Posterior vena cava (tissue), 2 donors: ENCODE results near the gene WFIKKN1. TPM values are rescaled to one million over a fixed set of nuclear protein-coding genes. Genes with fewer than 3 reads are reported as not detected.
A peak's percentile ranks its signal among the peaks of the same experiment; 100 is the strongest.

Source experiments
- DNase-seq: peaks from one replicate; pipeline ENCODE4 v3.0.0-alpha.2; 2020; ENCODE audit warnings: low spot score
- intact Hi-C, 2 donors: fragments of 100-400 bp; cut with DNase I; formaldehyde crosslinking; loops; one replicate each; pipeline versions ENCODE4 v1.14.1 to v1.14.2; 2022 to 2023
- total RNA-seq, 2 donors: library from RNA; stranded (reverse); fragmentation: NEBNext Ultra II Directional; extraction: Animal tissue kit (Norgen Biotek cat#: 25700); gene quantifications; one replicate each; pipeline ENCODE4 v1.2.1, GENCODE V29; 2021
- donor health status: DM: yes; HTN: yes; CAD: no.
- donor health status: DM: yes; HTN: yes; CAD: no.

Gene WFIKKN1
- total RNA-seq, 2 donors from 2014 or later: 0.14 TPM

- peak; percentile 77 for DNase-seq
Measured at GRCh38 chr16:630249-630814, 453 bp upstream of the WFIKKN1 start.

DNA sequence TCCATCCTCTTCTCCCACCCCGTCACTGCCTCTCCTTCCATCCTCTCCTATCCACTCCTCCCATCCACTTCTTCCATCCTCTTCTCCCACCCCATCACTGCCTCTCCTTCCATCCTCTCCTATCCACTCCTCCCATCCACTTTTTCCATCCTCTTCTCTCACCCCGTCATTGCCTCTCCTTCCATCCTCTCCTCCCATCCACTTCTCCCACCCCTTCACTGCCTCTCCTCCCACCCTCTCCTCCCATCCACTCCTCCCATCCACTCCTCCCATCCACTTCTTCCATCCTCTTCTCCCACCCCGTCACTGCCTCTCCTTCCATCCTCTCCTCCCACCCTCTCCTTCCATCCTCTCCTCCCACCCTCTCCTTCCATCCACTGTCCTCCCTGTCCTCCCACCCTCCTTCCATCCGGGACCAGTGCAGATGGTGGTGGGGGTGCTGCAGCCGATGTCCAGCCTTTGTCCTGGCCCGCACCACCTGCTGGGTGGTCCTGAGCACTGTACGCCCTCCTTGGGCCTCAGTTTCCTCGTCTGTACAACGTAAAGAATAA, 1.1 kb downstream of the WFIKKN1 start:
- intact Hi-C loops: loop anchor here in 1 of 2 donors (5.0 kb wide), 1 partner anchor 40 kb away; the partner anchor contains the start of gene RAB40C
- DNase-seq: no peak

More at GRCh38 chr16:630249-630814, 453 bp upstream of the WFIKKN1 start:
- intact Hi-C loops: loop anchor here in 1 of 2 donors (5.0 kb wide), 1 partner anchor 38 kb away; the partner anchor contains the start of gene RAB40C

DNA sequence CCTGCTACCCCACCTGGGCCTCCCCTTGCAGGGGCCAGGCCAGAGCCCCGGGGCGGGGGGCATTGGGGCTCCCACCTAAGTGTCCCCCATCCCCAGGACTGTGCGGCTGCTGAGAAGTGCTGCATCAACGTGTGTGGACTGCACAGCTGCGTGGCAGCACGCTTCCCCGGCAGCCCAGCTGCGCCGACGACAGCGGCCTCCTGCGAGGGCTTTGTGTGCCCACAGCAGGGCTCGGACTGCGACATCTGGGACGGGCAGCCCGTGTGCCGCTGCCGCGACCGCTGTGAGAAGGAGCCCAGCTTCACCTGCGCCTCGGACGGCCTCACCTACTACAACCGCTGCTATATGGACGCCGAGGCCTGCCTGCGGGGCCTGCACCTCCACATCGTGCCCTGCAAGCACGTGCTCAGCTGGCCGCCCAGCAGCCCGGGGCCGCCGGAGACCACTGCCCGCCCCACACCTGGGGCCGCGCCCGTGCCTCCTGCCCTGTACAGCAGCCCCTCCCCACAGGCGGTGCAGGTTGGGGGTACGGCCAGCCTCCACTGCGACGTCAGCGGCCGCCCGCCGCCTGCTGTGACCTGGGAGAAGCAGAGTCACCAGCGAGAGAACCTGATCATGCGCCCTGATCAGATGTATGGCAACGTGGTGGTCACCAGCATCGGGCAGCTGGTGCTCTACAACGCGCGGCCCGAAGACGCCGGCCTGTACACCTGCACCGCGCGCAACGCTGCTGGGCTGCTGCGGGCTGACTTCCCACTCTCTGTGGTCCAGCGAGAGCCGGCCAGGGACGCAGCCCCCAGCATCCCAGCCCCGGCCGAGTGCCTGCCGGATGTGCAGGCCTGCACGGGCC, 1.9 kb downstream of the WFIKKN1 start:
- DNase-seq: peak; percentile 76

GRCh38 chr16:633336-634050, 2.7 kb downstream of the WFIKKN1 start:
- DNase-seq: peak; percentile 79
- intact Hi-C loops: loop anchor here in 1 of 2 donors (5.0 kb wide), 1 partner anchor 41 kb away; the partner anchor contains the start of gene RAB40C

More for the DNA sequence above, 1.9 kb downstream of the WFIKKN1 start:
- intact Hi-C loops: loop anchor here in 1 of 2 donors (5.0 kb wide), 1 partner anchor 40 kb away; the partner anchor contains the start of gene RAB40C

GRCh38 chr16:634051-634670, 3.4 kb downstream of the WFIKKN1 start:
- no peak for DNase-seq
- intact Hi-C loops: loop anchor here in 1 of 2 donors (5.0 kb wide), 1 partner anchor 42 kb away; the partner anchor contains the start of gene RAB40C

DNA sequence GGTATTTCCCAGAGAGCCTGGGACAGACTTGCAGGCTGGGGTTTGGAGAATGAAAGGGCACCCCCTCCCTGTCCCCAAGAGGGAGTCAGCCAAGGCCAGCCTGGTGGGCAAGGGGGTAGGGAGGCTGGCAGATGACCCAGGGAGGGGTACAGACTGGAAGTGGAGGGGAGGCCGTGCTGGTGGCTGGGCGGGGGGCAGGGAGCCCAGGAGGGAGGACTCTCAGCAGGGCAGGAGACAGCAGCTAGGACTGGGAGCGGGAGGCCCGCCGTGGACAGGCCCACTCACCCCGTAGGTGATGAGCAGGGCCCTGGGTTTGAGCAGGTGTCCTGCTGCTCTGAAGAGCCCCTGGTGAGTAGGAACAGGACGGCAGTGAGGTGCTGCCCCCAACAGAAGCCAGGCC, 4.2 kb downstream of the WFIKKN1 start:
- no peak for DNase-seq
- intact Hi-C loops: loop anchor here in 1 of 2 donors (5.0 kb wide), 1 partner anchor 43 kb away; the partner anchor contains the start of gene RAB40C

DNA sequence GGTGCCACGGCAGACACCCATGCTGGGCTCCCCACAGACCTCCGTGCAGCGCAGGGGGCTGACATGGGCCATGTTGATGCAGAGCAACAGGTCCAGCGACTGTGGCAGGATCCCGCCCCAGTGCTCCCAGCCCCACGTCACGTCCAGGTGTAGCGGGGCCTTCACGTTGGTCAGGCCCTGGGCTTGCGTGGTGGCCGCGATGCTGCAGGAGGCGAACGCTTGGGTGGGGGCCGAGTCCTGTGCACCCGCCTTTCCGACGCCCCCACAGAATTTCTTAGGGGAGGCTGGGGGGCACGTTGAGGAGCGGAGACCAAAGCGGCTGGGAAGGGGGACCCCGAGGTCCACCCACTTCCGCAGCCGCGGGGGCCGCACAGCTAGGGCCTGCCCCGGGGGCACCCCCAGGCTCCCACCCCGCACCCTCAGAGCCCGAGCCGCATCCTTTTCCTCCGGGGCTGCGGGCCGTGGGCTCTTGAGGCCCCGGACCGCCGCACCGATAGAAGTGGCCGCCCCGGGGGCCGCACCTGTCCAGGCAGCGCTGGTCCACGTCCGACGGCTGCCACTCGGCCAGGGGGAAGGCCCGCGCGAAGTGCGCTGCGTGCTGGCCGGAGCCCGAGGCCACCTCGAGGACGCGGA, 4.9 kb downstream of the WFIKKN1 start:
- intact Hi-C loops: no loop called here

DNA sequence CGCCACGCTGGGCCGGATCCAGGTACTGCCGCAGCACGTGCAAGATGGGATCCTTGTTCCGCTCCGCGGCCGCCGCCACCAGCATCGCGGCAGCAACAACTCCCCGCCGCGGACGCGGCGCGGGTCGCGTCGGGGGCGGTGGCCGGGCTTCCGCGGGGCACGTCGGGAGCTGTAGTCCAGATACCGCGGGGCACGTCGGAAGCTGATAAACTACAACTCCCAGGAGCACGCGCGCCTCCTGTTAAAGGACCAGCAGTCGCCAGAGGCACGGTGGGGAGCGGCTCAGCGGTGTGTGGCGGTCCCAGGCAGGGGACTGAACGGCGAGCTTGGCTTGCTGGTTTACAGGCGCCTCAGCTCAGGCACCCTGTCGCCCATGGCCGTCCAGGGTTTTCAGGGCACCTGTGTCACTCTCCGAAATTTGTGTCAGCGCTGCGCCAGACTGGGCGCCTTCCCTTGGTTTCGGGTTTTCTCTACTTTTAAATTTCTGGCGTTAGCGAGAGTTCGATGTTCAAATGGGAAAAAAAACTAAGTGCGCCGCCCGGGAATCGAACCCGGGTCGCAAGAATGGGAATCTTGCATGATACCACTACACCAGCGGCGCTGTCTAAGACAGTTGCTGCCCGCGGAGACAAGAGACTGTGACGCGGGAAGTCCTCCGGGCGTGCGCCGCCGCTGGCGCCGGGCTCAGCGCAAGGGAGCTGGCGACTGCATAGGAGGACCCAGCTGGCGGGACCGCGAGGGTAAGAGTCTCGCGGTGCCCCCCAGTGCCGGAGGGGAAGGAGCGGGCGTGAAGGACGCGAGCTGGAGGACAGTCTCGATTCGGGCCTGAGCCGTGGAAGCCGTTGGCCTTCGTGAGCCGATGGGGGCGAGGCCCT, 5.7 kb downstream of the WFIKKN1 start, which contains the start of gene METTL26:
TSS of gene METTL26 (minus strand) at position 100 of the 875 bp plus-strand sequence. CDS start at position 85, 15 bp downstream.
- intact Hi-C loops: no loop called here
- peak; percentile 99 for DNase-seq

More for the DNA sequence above, 4.9 kb downstream of the WFIKKN1 start:
- DNase-seq: no peak

- peak; percentile 97 for DNase-seq
- intact Hi-C loops: no loop called here
Measured at GRCh38 chr16:637081-638018, 6.6 kb downstream of the WFIKKN1 start.

- no peak for DNase-seq
- intact Hi-C loops: no loop called here
Measured at GRCh38 chr16:638034-638543, 7.3 kb downstream of the WFIKKN1 start.

GRCh38 chr16:638836-639235, 8.1 kb downstream of the WFIKKN1 start:
- no peak for DNase-seq
- intact Hi-C loops: no loop called here

GRCh38 chr16:640614-641013, 9.8 kb downstream of the WFIKKN1 start:
- intact Hi-C loops: no loop called here
- DNase-seq: no peak

GRCh38 chr16:641326-642188, 10.8 kb downstream of the WFIKKN1 start, which contains the start of gene MCRIP2:
TSS of gene MCRIP2 (plus strand) at chr16:641828. CDS start at chr16:641992, 164 bp downstream.
- DNase-seq: peak; percentile 94
- intact Hi-C loops: no loop called here

DNA sequence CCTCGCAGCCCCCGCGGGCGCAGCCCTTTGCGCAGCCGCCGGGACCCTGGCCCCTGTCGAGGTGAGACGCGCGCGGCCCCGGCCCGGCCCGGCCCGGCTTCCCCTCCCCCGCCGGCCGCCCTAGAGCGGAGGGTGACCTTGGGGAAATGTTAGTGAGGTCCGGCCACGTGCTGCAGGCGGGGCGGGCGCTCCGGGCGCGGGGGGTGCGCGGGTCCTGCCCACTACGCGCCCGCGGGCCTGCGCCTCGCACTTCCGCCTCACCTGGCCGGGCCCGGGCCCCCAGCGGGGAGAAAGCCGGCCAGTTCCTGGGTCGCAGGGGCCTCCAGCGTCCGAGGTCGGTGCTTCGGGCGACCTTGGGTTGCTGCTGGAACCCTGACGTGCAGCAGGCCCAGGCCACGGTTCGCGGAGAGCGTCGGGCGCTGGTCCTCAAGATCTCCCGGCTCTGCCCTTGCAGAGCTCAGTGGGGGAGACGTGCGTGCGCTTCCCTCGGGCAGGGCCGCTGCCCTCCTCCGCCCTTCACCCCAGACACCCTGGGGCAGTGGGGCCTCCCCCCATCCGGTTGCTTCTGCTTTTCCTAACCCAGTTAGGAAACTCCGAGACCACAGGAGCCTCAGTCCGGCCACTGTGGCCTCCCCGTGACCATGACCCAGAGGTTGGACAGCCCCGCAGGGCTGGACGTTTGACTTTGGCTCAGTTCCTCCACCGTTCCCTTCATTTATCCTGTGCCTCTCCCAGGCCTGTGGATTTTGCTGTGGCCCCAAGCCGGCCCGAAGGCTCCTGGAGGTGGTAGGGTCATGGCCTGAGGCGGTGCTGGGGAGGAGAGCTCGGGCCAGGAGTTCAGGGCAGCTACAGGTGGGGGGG, 11.6 kb downstream of the WFIKKN1 start:
- intact Hi-C loops: no loop called here
- no peak for DNase-seq
